Psoas muscle (tissue), 8 donors: ENCODE data around the gene AUTS2. TPM values are rescaled to one million over a fixed set of nuclear protein-coding genes. Genes with fewer than 3 reads are reported as not detected.

Experiments used
- ATAC-seq, 4 donors: fragments of 200-7000 bp; cut with Tn5 transposase; one replicate each; pipeline ENCODE4 v1.9.1; 2020; ENCODE audit warnings: moderate library complexity in 3 of 4, mild to moderate bottlenecking in 2 of 4
- DNase-seq, 2 donors: peaks; one replicate each; pipeline ENCODE4 v3.0.0-alpha.2; 2020
- H3K27ac ChIP-seq: fragments of 200-600 bp; one replicate; pipeline ENCODE4 v1.8.0; 2022
- H3K27me3 ChIP-seq, 3 donors: fragments of 200-600 bp in 1 of 3; one replicate each; pipeline versions ENCODE4 v1.6.1 to v1.8.0; 2013 to 2022; ENCODE audit warnings: low read length in 2 of 3, mild to moderate bottlenecking in 2 of 3, moderate library complexity in 1 of 3; ENCODE audit not compliant: insufficient read depth in 3 of 3
- H3K36me3 ChIP-seq, 2 donors: fragments of 200-600 bp in 1 of 2; one replicate each; pipeline versions ENCODE4 v1.6.1 to v1.8.0; 2013 to 2022; ENCODE audit warnings: low read depth in 1 of 2, mild to moderate bottlenecking in 1 of 2, moderate library complexity in 1 of 2; ENCODE audit not compliant: insufficient read depth in 1 of 2
- H3K4me1 ChIP-seq: fragments of 200-600 bp; one replicate; pipeline ENCODE4 v1.8.0; 2022
- H3K4me3 ChIP-seq: fragments of 200-600 bp; one replicate; pipeline ENCODE4 v1.8.0; 2022; ENCODE audit warnings: mild to moderate bottlenecking
- H3K9me3 ChIP-seq: fragments of 200-600 bp; one replicate; pipeline ENCODE4 v1.8.0; 2022
- WGBS, 3 donors: extraction: QIAGEN DNeasy Blood & Tissue Kit; methylation state at CpG; one replicate each; pipeline versions ENCODE4 v1.1.6 to v1.1.7; 2013; 5-methylcytosine and 5-hydroxymethylcytosine counted together
- intact Hi-C, 2 donors: fragments of 100-400 bp; cut with DNase I; formaldehyde crosslinking; loops; one replicate each; pipeline versions ENCODE4 v1.11.0 to v1.14.2; 2022
- polyA plus RNA-seq, 3 donors: library from polyadenylated mRNA; stranded (reverse); fragments of 200-250 nt; gene quantifications; one replicate each; pipeline ENCODE4 v1.2.3, GENCODE V29; 2013
- total RNA-seq, 4 donors: library from RNA; stranded (reverse); fragmentation: NEBNext Ultra II Directional in 2 of 4; extraction: Animal tissue kit (Norgen Biotek cat#: 25700) in 2 of 4; gene quantifications; one replicate each; pipeline versions ENCODE4 v1.2.1 to v1.2.4, GENCODE V29; 2021 to 2023
- TF ChIP-seq, protein P1 (sequence below): fragments of 200-600 bp; IDR thresholded peaks from one replicate; pipeline ENCODE4 v1.8.0; 2022; ENCODE audit warnings: antibody characterized with exemption
- donor health status: healthy with polysubstance abuse.
- donor health status: DM: no; HTN: no; CAD: no; lungs with moderate emphysema.
- donor health status: Bipolar disorder and iron deficiency.
- donor health status: healthy.
- donor health status: DM: yes; HTN: yes; CAD: no.
- donor health status: DM: no; HTN: no; CAD: no.
- donor health status: DM: no; HTN: no; CAD: no.
- donor health status: DM: yes; HTN: yes; CAD: no.

The AUTS2 gene
- total and polyA plus RNA-seq, 7 donors: 5.0 to 33.5 (median 14.3) TPM

GRCh38 chr7:70568674-70569334, 970.5 kb downstream of the AUTS2 start:
- WGBS, 3 donors: 24 to 47% (median 31%) methylated on average over 8 of the region's 8 CpGs
- peaks cover 20% of the 10 kb centered on the region for H3K4me1 ChIP-seq
- DNase-seq (peak; percentile 60 to 68), ATAC-seq (peak; percentile 72 to 93 (median 88))
- H3K36me3 ChIP-seq: no peaks in the 10 kb centered on the region
- intact Hi-C loops: loop anchor here in 1 of 2 donors (5.0 kb wide), 1 partner anchor 123 kb away; no protein-coding TSS in a partner anchor
- H3K9me3 ChIP-seq: no peaks in the 10 kb centered on the region
- TF ChIP-seq, protein P1, sequence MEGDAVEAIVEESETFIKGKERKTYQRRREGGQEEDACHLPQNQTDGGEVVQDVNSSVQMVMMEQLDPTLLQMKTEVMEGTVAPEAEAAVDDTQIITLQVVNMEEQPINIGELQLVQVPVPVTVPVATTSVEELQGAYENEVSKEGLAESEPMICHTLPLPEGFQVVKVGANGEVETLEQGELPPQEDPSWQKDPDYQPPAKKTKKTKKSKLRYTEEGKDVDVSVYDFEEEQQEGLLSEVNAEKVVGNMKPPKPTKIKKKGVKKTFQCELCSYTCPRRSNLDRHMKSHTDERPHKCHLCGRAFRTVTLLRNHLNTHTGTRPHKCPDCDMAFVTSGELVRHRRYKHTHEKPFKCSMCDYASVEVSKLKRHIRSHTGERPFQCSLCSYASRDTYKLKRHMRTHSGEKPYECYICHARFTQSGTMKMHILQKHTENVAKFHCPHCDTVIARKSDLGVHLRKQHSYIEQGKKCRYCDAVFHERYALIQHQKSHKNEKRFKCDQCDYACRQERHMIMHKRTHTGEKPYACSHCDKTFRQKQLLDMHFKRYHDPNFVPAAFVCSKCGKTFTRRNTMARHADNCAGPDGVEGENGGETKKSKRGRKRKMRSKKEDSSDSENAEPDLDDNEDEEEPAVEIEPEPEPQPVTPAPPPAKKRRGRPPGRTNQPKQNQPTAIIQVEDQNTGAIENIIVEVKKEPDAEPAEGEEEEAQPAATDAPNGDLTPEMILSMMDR: no peak
- no peaks in the 10 kb centered on the region for H3K27me3 ChIP-seq
- peak overlapping the region; percentile 88 for H3K27ac ChIP-seq
- H3K4me3 ChIP-seq: peak overlapping the region; percentile 12

- no peaks in the 10 kb centered on the region for H3K9me3 ChIP-seq
- H3K27ac ChIP-seq: peak overlapping the region; percentile 88
- DNase-seq (no peak), ATAC-seq (peak; percentile 87 to 96 (median 92))
- intact Hi-C loops: loop anchor here in 1 of 2 donors (5.0 kb wide), 1 partner anchor 123 kb away; no protein-coding TSS in a partner anchor
- H3K36me3 ChIP-seq: no peaks in the 10 kb centered on the region
- H3K4me3 ChIP-seq: peak overlapping the region; percentile 12
- H3K4me1 ChIP-seq: peaks cover 20% of the 10 kb centered on the region
- no peaks in the 10 kb centered on the region for H3K27me3 ChIP-seq
- TF ChIP-seq, protein P1: no peak
- 25 to 39% (median 37%) methylated on average over 4 of the region's 4 CpGs for WGBS, 3 donors
Measured at GRCh38 chr7:70569335-70569819, 971.1 kb downstream of the AUTS2 start.

GRCh38 chr7:70570029-70570428, 971.8 kb downstream of the AUTS2 start:
- H3K4me1 ChIP-seq: peaks cover 20% of the 10 kb centered on the region
- H3K9me3 ChIP-seq: no peaks in the 10 kb centered on the region
- H3K27me3 ChIP-seq: no peaks in the 10 kb centered on the region
- DNase-seq: no peak
- ATAC-seq: peak in 1 of 4 donors; percentile 33
- 50 to 80% (median 52%) methylated on average over 4 of the region's 4 CpGs for WGBS, 3 donors
- H3K36me3 ChIP-seq: no peaks in the 10 kb centered on the region
- TF ChIP-seq, protein P1: no peak
- H3K4me3 ChIP-seq: no peak overlapping the region
- intact Hi-C loops: loop anchor here in 1 of 2 donors (5.0 kb wide), 1 partner anchor 122 kb away; no protein-coding TSS in a partner anchor
- peak overlapping the region; percentile 88 for H3K27ac ChIP-seq

- Histone ChIP-seq H3K27me3 (no peaks in the 10 kb centered on the region), H3K4me3 (no peak overlapping the region), H3K4me1 (peaks cover 20% of the 10 kb centered on the region), H3K27ac (no peak overlapping the region), H3K9me3 (no peaks in the 10 kb centered on the region), H3K36me3 (no peaks in the 10 kb centered on the region)
- TF ChIP-seq, protein P1: no peak
- DNase-seq (no peak), ATAC-seq (no peak)
- intact Hi-C loops: loop anchor here in 1 of 2 donors (5.0 kb wide), 1 partner anchor 121 kb away; no protein-coding TSS in a partner anchor
- 65 to 96% (median 80%) methylated on average over 3 of the region's 3 CpGs for WGBS, 3 donors
Measured at GRCh38 chr7:70570961-70571360, 972.7 kb downstream of the AUTS2 start.
